OCI-LY3 (cell line): ENCODE measurements around the gene CDC42BPA.

Source experiments
- H2AFZ ChIP-seq: fragments of 200-600, 300-600 bp; shearing (Covaris generic); 2 replicates; pipeline ENCODE4 v1.6.0; 2014; ENCODE audit warnings: antibody characterized with exemption, low read depth, low read length
- H3K27ac ChIP-seq: fragments of 200-600, 300-600 bp; sonication (generic); 2 replicates; pipeline ENCODE4 v1.5.1; 2014; ENCODE audit warnings: mild to moderate bottlenecking, low read length, moderate library complexity, mixed read lengths
- H3K27me3 ChIP-seq: fragments of 200-600, 300-600 bp; sonication (generic); 2 replicates; pipeline ENCODE4 v1.6.1; 2014; ENCODE audit warnings: low read depth, low read length, mixed read lengths
- H3K36me3 ChIP-seq: fragments of 200-600, 300-600 bp; sonication (generic); replicated peaks from 2 replicates; pipeline ENCODE3; 2014; ENCODE audit warnings: low read depth, low read length, mixed read lengths
- H3K4me1 ChIP-seq: fragments of 300-600, 200-600 bp; sonication (generic); 2 replicates; pipeline ENCODE4 v1.6.1; 2014; ENCODE audit warnings: low read length, mixed read lengths
- H3K4me2 ChIP-seq: fragments of 200-600, 300-600 bp; sonication (generic); 2 replicates; pipeline ENCODE4 v1.6.1; 2014; ENCODE audit warnings: low read length, mixed read lengths
- H3K4me3 ChIP-seq: fragments of 300-600, 200-600 bp; sonication (generic); 2 replicates; pipeline ENCODE4 v1.5.1; 2014; ENCODE audit warnings: antibody characterized with exemption, mild to moderate bottlenecking, low read length, moderate library complexity
- H3K79me2 ChIP-seq: fragments of 300-600, 200-600 bp; shearing (Covaris generic); 2 replicates; pipeline ENCODE4 v1.6.1; 2014; ENCODE audit warnings: mild to moderate bottlenecking, low read length, mixed read lengths
- H3K9ac ChIP-seq: fragments of 300-600, 200-600 bp; shearing (Covaris generic); 2 replicates; pipeline ENCODE4 v1.6.0; 2014; ENCODE audit warnings: mild to moderate bottlenecking, low read length, moderate library complexity
- H3K9me3 ChIP-seq: fragments of 200-600, 300-600 bp; shearing (Covaris generic); 2 replicates; pipeline ENCODE4 v1.6.1; 2014; ENCODE audit warnings: low read length, mixed read lengths; ENCODE audit not compliant: insufficient read depth
- H4K20me1 ChIP-seq: fragments of 200-600, 300-600 bp; sonication (generic); 2 replicates; pipeline ENCODE4 v1.6.1; 2016; ENCODE audit warnings: low read length, mixed read lengths; ENCODE audit not compliant: insufficient read depth
- EZH2phosphoT487 ChIP-seq: fragments of 200-600 bp; shearing (Covaris generic); IDR thresholded peaks from 2 replicates; pipeline ENCODE4 v1.6.1; 2018; ENCODE audit warnings: antibody characterized with exemption, mixed run types, low read depth
- TF ChIP-seq, protein P1 (sequence below): fragments of 200-600, 300-600 bp; sonication (generic); IDR thresholded peaks from 2 replicates; pipeline ENCODE4 v1.5.1; 2014; ENCODE audit warnings: antibody characterized with exemption, low read length, low read depth

CDC42BPA gene

DNA sequence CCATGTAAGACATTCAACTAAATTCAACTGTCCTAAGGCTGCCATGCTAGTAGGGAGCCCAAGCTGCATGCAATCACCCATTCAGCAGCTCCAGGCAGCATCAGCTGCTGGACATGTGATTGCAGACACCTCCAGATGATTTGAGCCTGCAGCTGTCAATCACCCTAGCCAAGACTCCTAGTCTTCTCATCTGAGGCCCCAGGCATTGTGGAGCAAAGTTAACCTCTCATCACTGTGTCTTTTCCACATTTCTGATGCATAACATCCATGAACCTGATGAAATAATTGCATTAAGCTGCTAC is 5.6 kb upstream of the CDC42BPA start:
- no peaks in the 10 kb centered on the region for H4K20me1 ChIP-seq
- TF ChIP-seq EZH2phosphoT487 = no peak
- TF ChIP-seq, protein P1, sequence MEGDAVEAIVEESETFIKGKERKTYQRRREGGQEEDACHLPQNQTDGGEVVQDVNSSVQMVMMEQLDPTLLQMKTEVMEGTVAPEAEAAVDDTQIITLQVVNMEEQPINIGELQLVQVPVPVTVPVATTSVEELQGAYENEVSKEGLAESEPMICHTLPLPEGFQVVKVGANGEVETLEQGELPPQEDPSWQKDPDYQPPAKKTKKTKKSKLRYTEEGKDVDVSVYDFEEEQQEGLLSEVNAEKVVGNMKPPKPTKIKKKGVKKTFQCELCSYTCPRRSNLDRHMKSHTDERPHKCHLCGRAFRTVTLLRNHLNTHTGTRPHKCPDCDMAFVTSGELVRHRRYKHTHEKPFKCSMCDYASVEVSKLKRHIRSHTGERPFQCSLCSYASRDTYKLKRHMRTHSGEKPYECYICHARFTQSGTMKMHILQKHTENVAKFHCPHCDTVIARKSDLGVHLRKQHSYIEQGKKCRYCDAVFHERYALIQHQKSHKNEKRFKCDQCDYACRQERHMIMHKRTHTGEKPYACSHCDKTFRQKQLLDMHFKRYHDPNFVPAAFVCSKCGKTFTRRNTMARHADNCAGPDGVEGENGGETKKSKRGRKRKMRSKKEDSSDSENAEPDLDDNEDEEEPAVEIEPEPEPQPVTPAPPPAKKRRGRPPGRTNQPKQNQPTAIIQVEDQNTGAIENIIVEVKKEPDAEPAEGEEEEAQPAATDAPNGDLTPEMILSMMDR = no peak
- no peak overlapping the region for H2AFZ ChIP-seq
- no peak overlapping the region for H3K4me3 ChIP-seq
- no peaks in the 10 kb centered on the region for H3K79me2 ChIP-seq
- no peaks in the 10 kb centered on the region for H3K9me3 ChIP-seq
- H3K36me3 ChIP-seq = no peaks in the 10 kb centered on the region
- H3K9ac ChIP-seq = no peak overlapping the region
- H3K27me3 ChIP-seq = no peaks in the 10 kb centered on the region
- no peak overlapping the region for H3K4me2 ChIP-seq
- H3K4me1 ChIP-seq = no peaks in the 10 kb centered on the region
- no peak overlapping the region for H3K27ac ChIP-seq

DNA sequence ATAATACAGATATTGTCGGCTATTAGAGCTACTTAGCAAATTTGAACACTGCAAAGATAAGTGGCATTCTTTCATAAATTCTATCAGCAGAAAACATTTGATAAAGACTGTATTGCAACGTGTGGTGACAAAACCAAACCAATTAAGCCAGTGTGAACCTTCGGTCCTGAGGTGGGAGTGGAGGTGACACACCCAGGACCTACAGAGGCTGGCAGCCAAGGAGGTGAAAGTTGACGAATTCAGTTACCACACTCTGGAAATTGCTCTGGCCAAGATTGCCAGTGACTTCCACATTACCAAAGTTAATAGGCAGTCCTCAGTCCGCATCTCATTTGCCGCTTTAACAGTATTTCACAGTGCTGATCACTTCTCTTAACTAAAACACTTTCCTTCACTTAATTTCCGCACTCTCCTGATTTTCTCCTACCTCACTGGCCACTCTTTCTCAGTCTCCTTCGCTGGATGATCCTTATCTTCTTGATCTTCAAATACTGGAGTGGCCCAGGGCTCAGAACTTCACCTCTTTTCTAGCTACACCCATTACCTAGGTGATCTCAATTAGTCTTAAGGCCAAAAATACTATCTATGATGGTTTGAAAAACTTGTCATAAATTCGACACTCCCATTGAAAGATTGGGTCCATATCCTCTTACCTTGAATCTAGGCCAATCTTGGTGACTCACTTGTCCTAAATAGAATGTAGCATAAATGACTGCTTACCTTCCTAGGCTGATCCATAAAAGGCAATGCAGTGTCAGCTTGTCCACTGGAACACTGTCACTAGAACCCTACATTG is 5.1 kb upstream of the CDC42BPA start:
- Histone ChIP-seq H3K4me2 (no peak overlapping the region), H3K27ac (no peak overlapping the region), H4K20me1 (no peaks in the 10 kb centered on the region), H3K9me3 (no peaks in the 10 kb centered on the region), H3K27me3 (no peaks in the 10 kb centered on the region), H3K9ac (no peak overlapping the region), H3K79me2 (no peaks in the 10 kb centered on the region), H3K4me3 (no peak overlapping the region), H3K4me1 (no peaks in the 10 kb centered on the region), H3K36me3 (no peaks in the 10 kb centered on the region), H2AFZ (no peak overlapping the region)
- TF ChIP-seq EZH2phosphoT487 = no peak
- TF ChIP-seq, protein P1 = no peak

DNA sequence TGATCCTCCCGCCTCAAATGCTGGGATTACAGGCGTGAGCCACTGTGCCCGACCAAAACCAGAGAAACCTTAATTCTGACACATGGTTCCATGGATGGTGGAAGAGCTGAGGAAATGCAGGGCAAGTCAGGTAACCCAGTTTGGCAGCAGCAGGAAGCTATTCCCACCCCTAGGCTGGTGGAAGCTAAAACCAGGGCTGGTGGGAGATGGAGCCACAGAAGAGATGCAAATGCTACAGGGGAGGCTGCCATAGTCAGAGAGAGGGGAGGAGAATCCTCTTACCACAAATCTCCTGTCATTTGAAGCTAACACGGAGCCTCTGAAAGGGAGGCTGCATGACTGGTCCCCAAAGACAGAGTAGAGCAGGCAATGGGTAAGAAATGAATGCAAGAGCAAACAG is 4.1 kb upstream of the CDC42BPA start:
- Histone ChIP-seq H3K9ac (no peak overlapping the region), H3K4me1 (no peaks in the 10 kb centered on the region), H3K36me3 (no peaks in the 10 kb centered on the region), H4K20me1 (no peaks in the 10 kb centered on the region), H3K79me2 (no peaks in the 10 kb centered on the region), H3K27ac (no peak overlapping the region), H3K4me3 (no peak overlapping the region), H3K9me3 (no peaks in the 10 kb centered on the region), H3K4me2 (no peak overlapping the region), H3K27me3 (no peaks in the 10 kb centered on the region), H2AFZ (no peak overlapping the region)
- TF ChIP-seq EZH2phosphoT487 = no peak
- TF ChIP-seq, protein P1 = no peak

DNA sequence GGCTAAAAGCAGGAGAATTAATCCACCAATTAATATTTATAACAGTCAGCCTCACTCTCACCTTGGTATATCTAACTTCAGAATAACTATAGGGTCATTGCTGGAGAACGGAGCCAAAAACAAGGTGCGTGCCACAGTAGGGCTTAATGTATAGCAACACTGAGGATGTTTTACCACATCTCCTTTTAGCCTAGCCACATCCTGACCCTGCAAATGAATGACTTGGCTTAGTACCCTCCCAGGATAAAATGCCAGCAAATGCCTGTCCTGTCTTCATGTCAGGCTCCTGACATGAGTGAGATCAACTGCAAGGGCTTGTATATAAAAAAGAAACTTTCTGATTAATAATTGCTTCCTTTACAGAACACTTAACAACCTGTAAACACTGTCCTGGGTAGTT is 2.7 kb upstream of the CDC42BPA start:
- Histone ChIP-seq H3K4me3 (no peak overlapping the region), H3K9me3 (no peaks in the 10 kb centered on the region), H3K36me3 (no peaks in the 10 kb centered on the region), H3K9ac (no peak overlapping the region), H3K79me2 (no peaks in the 10 kb centered on the region), H3K27ac (no peak overlapping the region), H3K4me1 (no peaks in the 10 kb centered on the region), H4K20me1 (no peaks in the 10 kb centered on the region), H2AFZ (no peak overlapping the region), H3K27me3 (no peaks in the 10 kb centered on the region), H3K4me2 (no peak overlapping the region)
- no peak for TF ChIP-seq EZH2phosphoT487
- TF ChIP-seq, protein P1 = no peak
